Activated T-cell treated with anti-CD3 and anti-CD28 coated beads for 1 hour (primary cell): ENCODE measurements around the gene ZSWIM6.

Experiments
- DNase-seq: peaks from one replicate; pipeline ENCODE4 v3.0.0-alpha.2; 2020; ENCODE audit warnings: low read depth

ZSWIM6 gene

GRCh38 chr5:61549530-61549929 is 217.5 kb downstream of the ZSWIM6 start:
- no peak for DNase-seq

GRCh38 chr5:61551637-61552313 is 219.7 kb downstream of the ZSWIM6 start:
- no peak for DNase-seq

DNA sequence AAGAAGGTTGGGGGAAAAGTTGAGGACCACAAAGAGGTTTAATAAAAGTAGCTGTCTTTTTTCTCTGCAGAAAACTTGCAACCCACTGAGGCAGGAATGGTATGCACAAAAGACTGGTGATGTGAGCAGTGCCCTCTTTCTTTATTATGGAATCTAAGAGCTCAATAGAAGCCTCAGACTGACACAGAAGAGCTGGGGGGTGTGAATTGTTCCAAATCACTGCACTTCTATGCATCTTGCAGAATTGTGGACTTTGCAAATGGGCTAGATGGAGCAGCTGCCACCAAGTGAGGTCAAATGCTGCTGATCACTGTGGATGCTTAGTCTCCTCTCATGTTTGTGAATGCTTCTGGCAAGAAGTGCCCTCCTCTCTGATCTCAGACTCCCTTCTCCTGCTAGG is 227.1 kb downstream of the ZSWIM6 start:
- DNase-seq = no peak

GRCh38 chr5:61559722-61560121 is 227.7 kb downstream of the ZSWIM6 start:
- DNase-seq = no peak

GRCh38 chr5:61563401-61563800 is 231.3 kb downstream of the ZSWIM6 start:
- no peak for DNase-seq

DNA sequence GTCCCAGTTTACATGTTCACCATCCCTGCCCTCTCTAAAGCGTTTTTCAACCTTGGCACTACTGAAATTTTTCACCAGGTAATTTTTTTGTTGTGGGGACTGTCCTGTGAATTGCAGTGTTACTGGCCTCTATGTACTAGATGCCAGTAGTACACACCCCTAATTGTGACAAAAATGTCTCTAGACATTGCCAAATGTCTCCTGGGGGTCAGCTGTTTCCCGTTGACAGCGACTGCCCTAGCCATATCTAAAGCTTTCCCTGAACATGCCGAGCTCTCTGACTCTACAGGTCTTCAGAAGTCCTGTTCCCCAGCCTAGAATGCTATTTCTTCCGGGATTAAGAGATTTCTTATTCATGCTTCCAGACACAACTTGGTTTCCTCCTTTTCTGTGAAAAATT is 235.3 kb downstream of the ZSWIM6 start:
- DNase-seq = no peak

GRCh38 chr5:61569353-61569752 is 237.3 kb downstream of the ZSWIM6 start:
- DNase-seq = no peak

DNA sequence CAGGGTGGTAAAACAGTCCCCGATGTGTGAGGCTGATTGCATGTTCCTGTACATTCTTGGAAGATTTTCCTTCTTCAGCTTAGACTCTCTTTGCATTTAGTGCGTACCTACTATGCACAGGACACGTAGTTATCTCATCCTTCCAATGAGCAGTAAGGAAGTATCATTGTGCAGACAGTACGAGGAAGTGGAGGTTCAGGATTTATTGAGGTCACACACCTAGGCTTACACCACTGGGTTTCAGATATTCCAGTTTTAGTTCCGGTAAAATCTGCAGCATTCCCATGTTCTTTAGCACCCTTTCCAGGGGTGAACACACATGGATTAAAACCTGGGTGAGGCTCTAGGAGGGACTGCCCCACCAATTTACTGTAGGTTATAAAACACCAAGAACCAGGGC is 238.7 kb downstream of the ZSWIM6 start:
- DNase-seq = no peak

- DNase-seq = no peak
Measured at GRCh38 chr5:61572959-61573358, 240.9 kb downstream of the ZSWIM6 start.

GRCh38 chr5:61575103-61575502 is 243.0 kb downstream of the ZSWIM6 start:
- no peak for DNase-seq

DNA sequence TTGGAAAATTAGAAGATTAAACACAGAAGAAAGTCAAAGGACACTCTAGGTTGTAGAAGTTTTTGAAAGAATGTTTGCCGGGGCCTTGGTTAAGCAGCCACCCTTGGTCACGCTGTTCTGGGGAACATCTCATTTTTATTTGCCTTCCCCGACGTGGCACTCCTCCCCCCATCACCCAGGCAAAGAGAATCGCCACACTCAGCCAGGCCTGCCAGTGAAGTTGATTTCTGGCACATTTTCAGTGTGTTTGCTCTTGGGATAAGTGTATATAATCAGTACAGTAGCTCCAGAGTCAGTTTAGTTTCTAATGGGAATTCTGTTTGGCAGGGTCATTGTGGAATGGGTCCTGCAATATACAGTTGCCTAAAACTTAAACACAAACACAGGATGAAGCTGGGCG is 243.5 kb downstream of the ZSWIM6 start:
- DNase-seq = no peak

- DNase-seq = no peak
Measured at GRCh38 chr5:61576556-61576955, 244.5 kb downstream of the ZSWIM6 start.

DNA sequence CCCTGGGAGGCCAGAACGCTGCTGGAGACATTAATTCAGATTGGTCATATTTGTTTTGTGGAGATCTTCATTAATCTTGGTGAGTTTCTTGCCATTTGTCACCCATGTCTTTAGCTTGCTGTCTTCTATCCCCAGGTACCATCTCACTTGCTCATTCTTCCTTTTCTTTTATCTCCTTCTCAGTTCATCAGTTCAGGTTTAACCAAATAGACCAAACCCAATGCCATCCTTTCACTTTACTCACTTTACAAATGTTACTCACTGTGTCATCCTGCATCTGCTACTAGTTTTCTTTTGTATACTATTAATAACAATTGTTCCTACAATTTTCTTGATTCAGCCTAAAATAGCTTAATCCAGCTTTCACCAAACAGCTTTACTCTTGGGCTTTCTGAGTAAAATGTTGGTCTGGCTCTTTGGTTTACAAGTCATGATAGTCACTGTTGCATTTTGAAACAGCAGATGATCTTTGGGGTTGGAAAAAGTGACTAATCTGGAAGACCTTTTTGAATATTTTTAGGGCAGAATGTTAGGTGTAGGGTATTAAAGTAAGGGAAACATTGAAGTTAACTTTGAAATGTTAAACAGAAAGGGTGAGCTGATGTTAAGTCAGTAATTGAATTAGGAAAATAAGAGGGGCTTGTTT is 246.9 kb downstream of the ZSWIM6 start:
- DNase-seq = no peak

GRCh38 chr5:61582205-61582820 is 250.3 kb downstream of the ZSWIM6 start:
- DNase-seq = no peak

GRCh38 chr5:61582887-61583286 is 250.8 kb downstream of the ZSWIM6 start:
- DNase-seq = no peak

- DNase-seq = no peak
Measured at GRCh38 chr5:61586096-61587084, 254.3 kb downstream of the ZSWIM6 start.

- DNase-seq = no peak
Measured at GRCh38 chr5:61587125-61587524, 255.1 kb downstream of the ZSWIM6 start.

DNA sequence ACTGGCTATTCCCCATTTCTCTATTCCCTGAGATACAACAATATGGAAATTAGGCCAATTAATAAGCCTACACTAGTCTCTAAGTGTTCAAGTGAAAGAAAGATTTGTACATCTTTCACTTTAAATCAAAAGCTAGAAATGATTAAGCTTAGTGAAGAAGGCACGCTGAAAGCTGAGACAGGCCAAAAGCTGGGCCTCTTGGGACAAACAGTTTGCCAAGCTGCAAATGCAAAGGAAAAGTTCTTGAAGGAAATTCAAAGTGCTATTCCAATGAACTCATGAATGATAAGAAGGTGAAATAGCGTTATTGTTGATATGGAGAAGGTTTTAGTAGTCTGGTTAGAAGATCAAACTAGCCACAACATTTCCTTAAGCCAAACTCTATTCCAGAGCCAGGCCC is 256.2 kb downstream of the ZSWIM6 start:
- no peak for DNase-seq

- no peak for DNase-seq
Measured at GRCh38 chr5:61589946-61590345, 257.9 kb downstream of the ZSWIM6 start.

DNA sequence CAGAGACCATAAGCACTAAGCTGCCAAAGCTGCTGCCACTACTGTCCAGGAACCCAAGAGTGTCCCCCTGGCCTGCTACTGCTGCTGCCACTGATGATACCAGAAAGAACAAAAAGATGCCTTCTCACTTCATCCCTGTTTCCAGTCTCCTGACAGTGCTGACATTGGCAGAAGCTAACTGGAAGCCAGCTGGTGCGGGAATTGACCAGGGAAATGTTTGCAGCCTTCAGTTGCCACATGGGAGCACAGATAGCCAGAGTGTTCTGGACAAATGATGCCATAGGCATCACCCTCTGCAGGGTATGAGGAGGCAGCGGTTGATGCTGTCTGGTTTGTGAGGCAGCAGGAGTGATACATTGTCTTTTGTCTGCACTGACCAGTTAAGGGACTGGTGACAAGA is 258.4 kb downstream of the ZSWIM6 start:
- DNase-seq = no peak

- no peak for DNase-seq
Measured at GRCh38 chr5:61591859-61592258, 259.8 kb downstream of the ZSWIM6 start.

DNA sequence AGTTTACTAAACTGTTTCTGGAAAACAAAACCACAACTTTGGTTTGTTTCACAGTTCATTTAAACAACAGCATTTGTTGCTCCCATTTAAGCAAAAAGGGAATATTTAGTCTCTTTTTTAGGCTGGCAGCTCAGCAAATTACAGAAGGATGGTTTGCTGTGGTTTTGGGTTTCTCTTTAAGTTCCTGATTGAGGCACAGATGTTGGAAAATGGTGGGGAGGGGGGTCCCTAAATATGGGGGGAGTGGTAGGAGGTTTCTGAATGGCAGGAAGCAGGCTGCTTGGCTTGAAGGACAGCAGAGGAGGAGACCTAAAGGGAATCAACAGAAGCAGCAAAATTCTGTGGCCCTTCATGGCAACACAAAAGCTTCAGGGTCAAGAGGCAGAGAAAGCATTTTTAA is 263.4 kb downstream of the ZSWIM6 start:
- no peak for DNase-seq
